Parathyroid adenoma (tissue), 2 donors: ENCODE data around the gene DTX4.

ENCODE experiments used
- H2AFZ ChIP-seq: fragments of 300-600 bp; sonication (generic); one replicate; pipeline ENCODE4 v1.7.0; 2017; ENCODE audit warnings: antibody characterized with exemption, mild to moderate bottlenecking
- H3K27ac ChIP-seq: fragments of 300-600 bp; sonication (generic); one replicate; pipeline ENCODE4 v1.7.0; 2017
- H3K27me3 ChIP-seq: fragments of 300-600 bp; sonication (generic); one replicate; pipeline ENCODE4 v1.7.0; 2017; ENCODE audit warnings: low read length; ENCODE audit not compliant: control insufficient read depth, insufficient read depth
- H3K36me3 ChIP-seq: fragments of 300-600 bp; sonication (generic); one replicate; pipeline ENCODE4 v1.7.0; 2017; ENCODE audit warnings: low read length; ENCODE audit not compliant: control insufficient read depth, insufficient read depth
- H3K4me1 ChIP-seq: fragments of 300-600 bp; sonication (generic); one replicate; pipeline ENCODE4 v1.7.0; 2017; ENCODE audit warnings: control low read depth
- H3K4me2 ChIP-seq: fragments of 300-600 bp; sonication (generic); one replicate; pipeline ENCODE4 v1.7.0; 2017; ENCODE audit warnings: low read length
- H3K4me3 ChIP-seq: fragments of 300-600 bp; sonication (generic); one replicate; pipeline ENCODE4 v1.7.0; 2017; ENCODE audit warnings: low read depth, low read length
- H3K79me2 ChIP-seq: fragments of 300-600 bp; sonication (generic); one replicate; pipeline ENCODE4 v1.7.0; 2017; ENCODE audit warnings: control low read depth
- H3K9ac ChIP-seq: fragments of 300-600 bp; sonication (generic); one replicate; pipeline ENCODE4 v1.7.0; 2017; ENCODE audit warnings: mild to moderate bottlenecking
- H3K9me3 ChIP-seq: fragments of 300-600 bp; sonication (generic); one replicate; pipeline ENCODE4 v1.7.0; 2017; ENCODE audit warnings: low read length; ENCODE audit not compliant: control insufficient read depth
- TF ChIP-seq, protein P1 (sequence below): fragments of 300-600 bp; sonication (generic); IDR thresholded peaks from one replicate; pipeline ENCODE4 v1.7.0; 2017; ENCODE audit warnings: antibody characterized with exemption, mild to moderate bottlenecking
- donor health status: primary hyperparathyroidism.

DTX4 gene

DNA sequence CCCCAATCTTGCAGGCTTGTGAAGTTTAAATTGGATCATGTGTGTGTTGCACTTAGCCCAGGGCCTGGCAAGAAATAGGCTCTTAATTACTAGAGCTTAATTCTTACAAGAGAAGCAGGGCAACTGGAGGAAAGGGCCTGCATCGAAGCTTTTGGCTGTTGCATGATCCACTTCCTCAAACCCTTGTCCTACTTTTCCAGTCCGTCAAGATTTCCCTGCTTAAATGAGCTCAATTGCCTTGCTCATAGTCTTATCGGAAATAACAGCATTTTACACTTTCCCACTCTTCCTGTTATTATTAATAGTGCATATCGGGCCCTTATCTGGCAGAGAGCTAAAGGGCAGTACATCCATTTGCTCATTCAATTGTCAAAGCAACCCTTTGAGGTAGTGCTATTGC, 18.1 kb downstream of the DTX4 start:
- Histone ChIP-seq H3K36me3 (no peaks in the 10 kb centered on the region), H3K4me2 (no peak overlapping the region), H3K4me1 (no peaks in the 10 kb centered on the region), H3K4me3 (no peak overlapping the region), H3K79me2 (no peaks in the 10 kb centered on the region), H3K27me3 (no peaks in the 10 kb centered on the region), H3K9me3 (no peaks in the 10 kb centered on the region), H3K9ac (no peak overlapping the region), H3K27ac (no peak overlapping the region), H2AFZ (no peak overlapping the region)
- TF ChIP-seq, protein P1, sequence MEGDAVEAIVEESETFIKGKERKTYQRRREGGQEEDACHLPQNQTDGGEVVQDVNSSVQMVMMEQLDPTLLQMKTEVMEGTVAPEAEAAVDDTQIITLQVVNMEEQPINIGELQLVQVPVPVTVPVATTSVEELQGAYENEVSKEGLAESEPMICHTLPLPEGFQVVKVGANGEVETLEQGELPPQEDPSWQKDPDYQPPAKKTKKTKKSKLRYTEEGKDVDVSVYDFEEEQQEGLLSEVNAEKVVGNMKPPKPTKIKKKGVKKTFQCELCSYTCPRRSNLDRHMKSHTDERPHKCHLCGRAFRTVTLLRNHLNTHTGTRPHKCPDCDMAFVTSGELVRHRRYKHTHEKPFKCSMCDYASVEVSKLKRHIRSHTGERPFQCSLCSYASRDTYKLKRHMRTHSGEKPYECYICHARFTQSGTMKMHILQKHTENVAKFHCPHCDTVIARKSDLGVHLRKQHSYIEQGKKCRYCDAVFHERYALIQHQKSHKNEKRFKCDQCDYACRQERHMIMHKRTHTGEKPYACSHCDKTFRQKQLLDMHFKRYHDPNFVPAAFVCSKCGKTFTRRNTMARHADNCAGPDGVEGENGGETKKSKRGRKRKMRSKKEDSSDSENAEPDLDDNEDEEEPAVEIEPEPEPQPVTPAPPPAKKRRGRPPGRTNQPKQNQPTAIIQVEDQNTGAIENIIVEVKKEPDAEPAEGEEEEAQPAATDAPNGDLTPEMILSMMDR = no peak

DNA sequence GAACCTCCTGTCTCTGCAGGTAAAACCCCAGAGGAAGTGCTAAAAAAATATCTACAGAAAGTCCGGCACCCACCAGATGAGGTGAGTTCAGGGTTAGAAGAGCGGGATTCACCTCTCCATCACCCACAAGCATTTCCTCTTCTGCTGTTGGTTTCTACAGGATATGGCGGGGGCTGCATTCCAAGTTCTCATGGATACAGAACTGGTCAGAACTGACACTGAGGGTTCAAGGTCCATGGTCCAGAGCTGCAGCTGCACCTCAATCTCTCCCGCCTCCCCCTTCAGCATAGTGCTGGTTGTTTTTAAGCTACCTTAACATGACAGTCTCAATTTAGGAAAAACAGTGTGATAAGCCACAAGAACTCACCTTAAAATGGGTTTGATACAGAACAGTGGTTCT, 19.2 kb downstream of the DTX4 start:
- no peak overlapping the region for H3K27ac ChIP-seq
- H3K27me3 ChIP-seq = no peaks in the 10 kb centered on the region
- H3K4me3 ChIP-seq = no peak overlapping the region
- no peaks in the 10 kb centered on the region for H3K79me2 ChIP-seq
- no peak overlapping the region for H3K9ac ChIP-seq
- TF ChIP-seq, protein P1 = no peak
- no peak overlapping the region for H3K4me2 ChIP-seq
- no peaks in the 10 kb centered on the region for H3K4me1 ChIP-seq
- H2AFZ ChIP-seq = no peak overlapping the region
- H3K9me3 ChIP-seq = no peaks in the 10 kb centered on the region
- no peaks in the 10 kb centered on the region for H3K36me3 ChIP-seq

DNA sequence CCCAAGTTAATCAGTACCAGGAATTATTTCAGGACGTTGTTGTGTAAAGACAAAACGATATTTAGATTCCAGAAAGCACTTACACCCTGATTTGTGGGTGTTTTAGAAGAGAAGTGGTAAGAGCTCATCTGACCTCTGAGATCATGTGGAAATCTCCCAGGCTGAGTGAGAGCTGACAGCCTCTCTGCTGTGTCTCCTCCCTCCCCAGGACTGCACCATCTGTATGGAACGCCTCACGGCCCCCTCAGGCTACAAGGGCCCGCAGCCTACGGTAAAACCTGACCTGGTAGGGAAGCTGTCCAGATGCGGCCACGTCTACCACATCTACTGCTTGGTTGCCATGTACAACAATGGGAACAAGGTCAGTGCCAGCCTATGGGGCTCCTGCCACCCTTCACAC, 20.0 kb downstream of the DTX4 start:
- no peak overlapping the region for H3K27ac ChIP-seq

DNA sequence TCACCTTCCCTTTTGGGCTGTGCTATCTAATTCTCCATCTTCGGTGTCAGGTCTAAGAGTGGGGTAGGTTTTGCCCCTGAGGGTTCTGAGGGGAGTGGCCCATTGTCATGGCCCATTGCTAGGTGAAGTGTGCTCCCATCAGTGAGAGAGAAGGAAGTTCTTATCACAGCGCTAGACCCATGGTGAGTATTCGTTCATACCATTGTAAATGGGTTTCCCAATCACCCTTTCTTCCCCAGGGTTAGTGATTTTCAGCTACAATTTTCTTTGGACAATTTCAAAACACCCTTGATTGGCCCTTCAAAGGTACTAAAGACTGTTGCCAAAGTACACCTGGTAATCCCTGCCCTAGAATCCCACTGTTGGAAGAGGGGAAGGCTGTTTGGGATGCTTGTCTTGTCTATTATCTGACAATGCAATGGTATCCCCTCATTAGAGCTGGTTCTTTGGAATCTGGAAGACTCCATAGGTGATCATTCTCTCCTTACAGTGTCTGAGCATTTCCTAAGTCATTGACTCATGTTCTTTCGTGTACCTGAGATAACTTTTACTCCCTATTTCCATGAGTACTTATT, 20.6 kb downstream of the DTX4 start:
- Histone ChIP-seq H3K36me3 (no peaks in the 10 kb centered on the region), H3K27ac (no peak overlapping the region), H3K4me3 (no peak overlapping the region), H3K9ac (no peak overlapping the region), H3K4me1 (no peaks in the 10 kb centered on the region), H2AFZ (no peak overlapping the region), H3K79me2 (no peaks in the 10 kb centered on the region), H3K9me3 (no peaks in the 10 kb centered on the region), H3K4me2 (no peak overlapping the region), H3K27me3 (no peaks in the 10 kb centered on the region)
- TF ChIP-seq, protein P1 = no peak

More for the DNA sequence above, 20.0 kb downstream of the DTX4 start:
- no peaks in the 10 kb centered on the region for H3K27me3 ChIP-seq
- no peaks in the 10 kb centered on the region for H3K4me1 ChIP-seq
- no peak overlapping the region for H3K4me3 ChIP-seq
- no peak overlapping the region for H3K9ac ChIP-seq
- no peaks in the 10 kb centered on the region for H3K9me3 ChIP-seq
- H2AFZ ChIP-seq = no peak overlapping the region
- TF ChIP-seq, protein P1 = no peak
- no peak overlapping the region for H3K4me2 ChIP-seq
- no peaks in the 10 kb centered on the region for H3K79me2 ChIP-seq
- H3K36me3 ChIP-seq = no peaks in the 10 kb centered on the region

DNA sequence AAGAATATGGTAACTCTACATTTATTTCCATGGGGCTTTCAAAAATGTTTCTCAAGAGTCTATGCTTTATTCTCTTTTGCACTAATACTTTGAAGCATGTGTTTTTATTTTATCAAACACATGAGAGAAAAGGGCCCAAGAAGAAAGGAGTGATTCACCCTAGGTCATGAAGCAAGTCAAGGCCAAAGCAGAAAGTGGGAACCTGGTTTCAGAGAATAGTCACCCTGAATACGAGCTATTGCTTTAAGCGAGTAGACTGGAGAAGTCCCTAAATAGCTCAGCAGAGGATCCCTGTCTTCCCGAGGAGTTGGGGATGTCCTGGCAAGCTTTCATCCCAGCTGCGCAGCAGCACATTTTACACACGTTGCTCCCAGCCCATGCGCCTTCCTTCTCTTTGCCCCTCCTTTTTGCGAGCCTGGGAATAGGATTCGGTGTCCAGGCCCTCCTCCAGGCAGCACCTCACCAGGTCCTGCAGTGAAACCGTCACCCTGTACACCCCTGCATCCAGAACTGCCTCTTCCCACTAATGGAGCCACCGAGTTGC, 21.7 kb downstream of the DTX4 start:
- no peak overlapping the region for H2AFZ ChIP-seq
- TF ChIP-seq, protein P1 = no peak
- no peaks in the 10 kb centered on the region for H3K9me3 ChIP-seq
- no peaks in the 10 kb centered on the region for H3K79me2 ChIP-seq
- no peak overlapping the region for H3K9ac ChIP-seq
- H3K4me2 ChIP-seq = no peak overlapping the region
- H3K4me1 ChIP-seq = no peaks in the 10 kb centered on the region
- H3K36me3 ChIP-seq = no peaks in the 10 kb centered on the region
- no peak overlapping the region for H3K27ac ChIP-seq
- H3K27me3 ChIP-seq = no peaks in the 10 kb centered on the region
- H3K4me3 ChIP-seq = no peak overlapping the region
